ENCODE results near the gene ROR2. TPM values are rescaled to one million over a fixed set of nuclear protein-coding genes. Genes with fewer than 3 reads are reported as not detected.
A peak's percentile ranks its signal among the peaks of the same experiment; 100 is the strongest.

The ROR2 gene
- total and polyA plus RNA-seq, 2 of the 8 experiments (the other 6 are each of a cell fraction or from before 2014, with no cell fraction given): 2.7 to 4.3 TPM

DNA sequence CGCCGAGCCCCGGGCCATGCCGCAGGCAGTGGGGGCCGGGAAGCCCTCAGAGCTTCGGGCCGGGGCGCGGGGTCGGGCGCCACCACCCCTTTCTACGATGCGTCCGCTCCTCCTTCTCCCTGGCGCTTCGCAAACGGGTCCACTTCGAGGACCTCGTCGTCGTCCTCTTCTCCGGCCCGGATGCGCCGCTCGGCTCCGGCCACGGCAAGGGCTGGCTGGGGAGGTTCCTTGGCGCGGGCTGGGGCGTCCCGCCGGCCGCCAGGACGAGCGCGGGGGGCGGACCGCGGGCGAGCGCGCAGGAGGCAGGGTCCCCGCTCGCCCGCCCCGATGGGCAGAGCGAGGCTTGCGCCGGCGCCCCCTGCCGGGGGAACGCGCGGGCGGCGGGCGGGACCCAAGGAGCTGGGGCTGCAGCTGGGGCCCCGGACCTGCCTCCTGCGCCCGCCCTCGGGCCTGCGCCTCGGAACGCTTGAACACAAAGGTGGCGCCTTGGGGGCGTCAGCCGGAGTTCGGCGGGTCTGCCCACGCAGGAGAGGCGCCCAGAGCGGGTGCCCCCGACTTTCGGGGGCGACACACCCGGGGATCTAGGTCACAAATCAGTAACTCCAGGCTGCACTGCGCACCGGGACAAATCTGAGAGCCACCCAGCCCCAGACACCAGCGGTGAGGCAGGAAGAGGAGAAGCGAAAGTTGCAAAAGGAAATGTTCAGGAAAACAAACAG lies at the start of gene ROR2 (continued):
- TF ChIP-seq EZH2 (IDR thresholded peaks at IDR 0.05; ENCODE audit: low read depth, low read length, severe bottlenecking): peak; percentile 56
- peak; percentile 27 to 50; a peak in 1 of 4 replicates for TF ChIP-seq HDAC2 (IDR thresholded peaks at IDR 0.05; ENCODE audit: borderline replicate concordance in 1 of 2, low read depth in 2 of 2, low read length in 2 of 2)
- TF ChIP-seq JUND (IDR thresholded peaks at IDR 0.05; ENCODE audit: low read length): no peak
- no peak for TF ChIP-seq SRF (IDR thresholded peaks at IDR 0.05; ENCODE audit: low read depth, low read length)
- TF ChIP-seq TBP (IDR thresholded peaks at IDR 0.05; ENCODE audit: low read depth, low read length): peak; percentile 56; the same call in 1 of the 2 replicates
- TF ChIP-seq, protein P1, sequence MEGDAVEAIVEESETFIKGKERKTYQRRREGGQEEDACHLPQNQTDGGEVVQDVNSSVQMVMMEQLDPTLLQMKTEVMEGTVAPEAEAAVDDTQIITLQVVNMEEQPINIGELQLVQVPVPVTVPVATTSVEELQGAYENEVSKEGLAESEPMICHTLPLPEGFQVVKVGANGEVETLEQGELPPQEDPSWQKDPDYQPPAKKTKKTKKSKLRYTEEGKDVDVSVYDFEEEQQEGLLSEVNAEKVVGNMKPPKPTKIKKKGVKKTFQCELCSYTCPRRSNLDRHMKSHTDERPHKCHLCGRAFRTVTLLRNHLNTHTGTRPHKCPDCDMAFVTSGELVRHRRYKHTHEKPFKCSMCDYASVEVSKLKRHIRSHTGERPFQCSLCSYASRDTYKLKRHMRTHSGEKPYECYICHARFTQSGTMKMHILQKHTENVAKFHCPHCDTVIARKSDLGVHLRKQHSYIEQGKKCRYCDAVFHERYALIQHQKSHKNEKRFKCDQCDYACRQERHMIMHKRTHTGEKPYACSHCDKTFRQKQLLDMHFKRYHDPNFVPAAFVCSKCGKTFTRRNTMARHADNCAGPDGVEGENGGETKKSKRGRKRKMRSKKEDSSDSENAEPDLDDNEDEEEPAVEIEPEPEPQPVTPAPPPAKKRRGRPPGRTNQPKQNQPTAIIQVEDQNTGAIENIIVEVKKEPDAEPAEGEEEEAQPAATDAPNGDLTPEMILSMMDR (IDR thresholded peaks at IDR 0.05; ENCODE audit: control extremely low read depth in 1 of 3, insufficient read depth in 1 of 3, low read depth in 1 of 3, low read length in 3 of 3): peak; percentile 67 to 84 (median 68)
- no peak for TF ChIP-seq CHD1 (IDR thresholded peaks at IDR 0.05; ENCODE audit: low read depth, low read length)
- 0 out of 2 replicates have a peak, but pooled peaks have one; percentile 15 for TF ChIP-seq SUZ12 (IDR thresholded peaks at IDR 0.05; ENCODE audit: low read length)
- no peak for TF ChIP-seq MAFK (IDR thresholded peaks at IDR 0.05; ENCODE audit: low read depth, low read length)
- TF ChIP-seq EP300 (IDR thresholded peaks at IDR 0.05; ENCODE audit: borderline replicate concordance in 1 of 2, low read depth in 2 of 2, low read length in 2 of 2): no peak

All from H1 (cell line).